ENCODE data around the gene SCAMP1. TPM values are rescaled to one million over a fixed set of nuclear protein-coding genes. Genes with fewer than 3 reads are reported as not detected.
"Not testable (repeated sequence)": the region's sequence is repeated elsewhere in the genome, so short reads cannot be mapped to it uniquely, and the experiment has no call there.

Gene SCAMP1
- total RNA-seq, 2 donors from 2014 or later: 11.9 to 21.1 TPM

DNA sequence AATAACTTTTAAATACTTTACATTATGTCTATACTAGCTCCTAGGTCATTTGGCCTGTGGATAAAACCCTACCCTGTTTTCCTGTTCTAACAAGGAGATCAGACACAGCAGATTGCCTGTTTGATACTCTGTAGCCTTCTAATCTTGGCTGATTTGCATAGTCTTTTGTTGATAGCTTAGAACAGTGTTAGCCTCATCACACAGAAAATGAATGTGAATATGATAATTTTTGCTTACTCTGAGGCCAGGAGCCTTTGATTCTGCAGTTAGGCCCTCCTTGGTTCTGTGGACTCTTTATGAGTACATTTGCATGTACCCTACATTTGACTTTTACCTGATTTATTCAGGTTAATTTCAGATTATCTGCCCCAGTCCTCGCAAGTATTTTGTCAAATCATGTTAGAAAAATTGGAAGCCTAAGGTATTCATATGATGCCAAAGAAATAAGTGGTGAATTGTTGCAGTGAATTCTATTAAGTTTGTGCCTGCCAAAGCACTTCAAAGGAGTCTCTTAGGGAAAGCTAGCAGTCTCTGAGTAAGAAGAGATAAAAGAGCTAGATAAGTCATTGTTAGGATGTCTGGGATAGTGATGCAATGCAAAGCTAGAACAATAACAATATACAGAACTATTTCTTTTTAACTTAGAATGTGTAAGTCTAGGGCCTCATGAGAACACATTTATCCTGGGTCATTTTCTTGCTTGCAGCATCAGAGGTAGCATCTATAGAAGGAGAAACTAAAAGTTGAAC is 56.4 kb downstream of the SCAMP1 start:
- DNase-seq (ENCODE audit: low spot score) (no peak), ATAC-seq (no peak)
- H3K9me3 Mint-ChIP-seq: no peaks in the 10 kb centered on the region
- no peak overlapping the region for H3K27ac Mint-ChIP-seq
- H3K4me1 Mint-ChIP-seq (ENCODE audit: low read depth in 2 of 2): peaks cover 0 to 11% of the 10 kb centered on the region in 2 donors
- H3K4me3 Mint-ChIP-seq: no peak overlapping the region
- H3K27me3 Mint-ChIP-seq: no peaks in the 10 kb centered on the region
- peaks cover 9% of the 10 kb centered on the region for H3K36me3 Mint-ChIP-seq

DNA sequence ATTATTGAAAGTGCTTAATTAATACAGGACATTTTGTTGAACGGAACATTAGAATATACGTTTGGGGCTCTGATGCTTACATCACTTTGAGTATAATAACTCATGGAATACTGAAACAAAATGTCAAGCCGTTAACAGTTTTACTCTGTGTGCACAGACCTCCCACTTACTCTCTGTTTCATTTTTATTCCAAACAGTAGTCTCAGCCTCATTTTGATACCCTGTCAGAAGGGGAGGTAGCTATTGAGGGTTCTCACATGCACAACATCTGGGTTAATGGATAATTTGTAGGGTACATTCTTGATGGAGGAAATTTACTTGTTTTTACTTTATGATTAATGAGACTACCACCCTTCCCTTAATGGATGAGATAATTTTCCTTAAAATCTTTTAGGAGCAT is 59.0 kb downstream of the SCAMP1 start:
- H3K27me3 Mint-ChIP-seq: no peaks in the 10 kb centered on the region
- H3K36me3 Mint-ChIP-seq: peaks cover 18% of the 10 kb centered on the region
- H3K4me1 Mint-ChIP-seq (ENCODE audit: low read depth in 2 of 2): peaks cover 0 to 7% of the 10 kb centered on the region in 2 donors
- no peak for DNase-seq (ENCODE audit: low spot score)
- no peaks in the 10 kb centered on the region for H3K9me3 Mint-ChIP-seq
- no peak overlapping the region for H3K4me3 Mint-ChIP-seq
- no peak for ATAC-seq
- H3K27ac Mint-ChIP-seq: no peak overlapping the region

DNA sequence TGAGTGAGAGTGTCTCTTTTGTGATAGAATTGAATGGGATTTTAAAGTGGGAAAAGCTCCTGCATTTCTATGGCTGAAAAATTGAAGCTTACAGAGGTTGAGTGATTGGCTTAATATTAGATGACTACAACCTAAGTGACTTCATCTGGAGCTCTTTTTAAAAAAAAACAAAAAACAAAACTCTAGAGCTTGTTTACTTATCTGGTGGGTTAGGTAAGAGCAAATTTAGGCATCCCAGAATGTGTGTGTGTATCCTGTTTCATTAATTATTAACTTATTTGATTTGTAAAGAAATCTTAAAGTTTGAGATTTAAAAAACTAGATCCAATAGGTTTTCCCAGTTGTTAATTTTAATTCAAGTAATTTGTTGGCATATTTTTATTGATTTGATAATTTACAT is 60.1 kb downstream of the SCAMP1 start:
- Mint-ChIP-seq H3K36me3 (peaks cover 18% of the 10 kb centered on the region), H3K27me3 (no peaks in the 10 kb centered on the region), H3K4me1 (ENCODE audit: low read depth in 2 of 2) (no peaks in the 10 kb centered on the region), H3K27ac (no peak overlapping the region), H3K4me3 (no peak overlapping the region), H3K9me3 (no peaks in the 10 kb centered on the region)
- DNase-seq (ENCODE audit: low spot score) (no peak), ATAC-seq (no peak)

DNA sequence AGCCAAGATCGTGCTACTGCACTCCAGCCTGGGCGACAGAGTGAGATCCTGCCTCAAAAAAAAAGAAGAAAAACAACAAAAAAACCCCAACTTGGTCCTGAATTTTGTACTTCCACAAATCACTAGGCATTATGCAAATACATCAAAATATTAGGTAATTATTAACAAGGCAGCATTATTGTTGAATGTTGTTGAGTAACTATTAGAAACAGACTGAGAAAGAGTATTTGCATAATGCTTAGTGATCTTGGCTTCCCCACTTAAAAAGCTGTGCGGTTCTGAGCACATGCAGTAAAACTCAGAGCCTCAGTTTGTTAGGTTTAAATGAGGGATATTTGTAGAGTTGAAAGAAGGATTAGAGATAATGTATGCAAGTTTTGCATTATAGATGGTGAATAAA is 64.2 kb downstream of the SCAMP1 start:
- DNase-seq (ENCODE audit: low spot score) (no peak), ATAC-seq (no peak)

DNA sequence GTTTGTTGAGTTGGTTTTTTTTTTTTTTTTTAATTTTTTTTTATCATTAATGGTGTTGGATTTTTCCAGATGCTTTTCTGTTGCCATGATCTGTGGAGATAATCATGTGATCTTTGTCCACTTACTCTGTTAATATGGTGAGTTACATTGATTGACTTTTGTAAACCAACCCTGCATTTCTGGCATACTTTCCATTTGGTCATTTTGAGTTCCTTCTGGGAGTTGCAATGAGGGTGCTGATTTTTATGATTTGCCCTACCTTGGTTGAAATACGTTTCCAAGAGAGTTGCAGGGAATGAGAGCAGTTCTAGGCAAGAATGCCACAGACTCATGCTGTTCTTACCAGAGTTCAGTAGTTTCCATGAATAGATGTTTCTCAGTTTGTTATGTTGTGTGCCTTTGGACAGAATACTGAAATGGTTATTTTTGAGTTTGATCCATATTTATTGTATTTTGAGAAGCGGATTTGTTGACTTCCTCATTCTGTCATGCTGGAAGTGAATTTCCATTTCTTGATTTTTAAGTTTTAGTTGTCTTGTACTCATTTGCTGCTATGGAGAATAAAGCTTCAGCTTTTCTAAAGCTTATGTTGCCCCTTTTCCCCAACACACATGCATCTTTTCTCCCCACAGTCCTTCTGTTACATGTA is 69.0 kb downstream of the SCAMP1 start:
- Mint-ChIP-seq H3K9me3 (no peaks in the 10 kb centered on the region), H3K36me3 (peaks cover 16% of the 10 kb centered on the region), H3K4me1 (ENCODE audit: low read depth in 2 of 2) (no peaks in the 10 kb centered on the region), H3K27me3 (no peaks in the 10 kb centered on the region), H3K27ac (no peak overlapping the region), H3K4me3 (no peak overlapping the region)
- ATAC-seq: no peak
- DNase-seq (ENCODE audit: low spot score): no peak

More for the DNA sequence above, 64.2 kb downstream of the SCAMP1 start:
- no peaks in the 10 kb centered on the region for H3K27me3 Mint-ChIP-seq
- H3K4me1 Mint-ChIP-seq (ENCODE audit: low read depth in 2 of 2): no peaks in the 10 kb centered on the region
- no peaks in the 10 kb centered on the region for H3K9me3 Mint-ChIP-seq
- H3K36me3 Mint-ChIP-seq: peaks cover 22% of the 10 kb centered on the region
- H3K27ac Mint-ChIP-seq: no peak overlapping the region
- H3K4me3 Mint-ChIP-seq: no peak overlapping the region

DNA sequence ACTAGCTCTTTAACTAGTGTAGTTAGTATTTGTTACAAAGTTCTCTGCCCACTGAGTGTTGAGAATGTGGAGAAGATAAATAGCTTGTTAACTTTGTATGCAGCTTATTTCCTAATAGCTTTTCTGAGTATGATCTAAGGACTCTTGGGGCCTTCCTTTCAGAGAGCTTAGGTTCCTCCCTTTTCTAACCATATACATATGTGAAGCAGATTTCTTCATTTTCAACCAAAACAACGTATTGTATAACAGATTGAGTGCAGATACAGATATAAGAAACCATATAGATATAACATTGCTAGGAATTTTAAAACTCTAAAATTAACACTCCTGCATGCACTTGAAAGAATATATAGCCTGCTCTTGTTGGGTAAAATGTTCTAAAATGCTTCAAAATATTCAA is 70.4 kb downstream of the SCAMP1 start:
- Mint-ChIP-seq H3K4me3 (no peak overlapping the region), H3K9me3 (no peaks in the 10 kb centered on the region), H3K27me3 (no peaks in the 10 kb centered on the region), H3K27ac (no peak overlapping the region), H3K4me1 (ENCODE audit: low read depth in 2 of 2) (peaks cover 0 to 4% of the 10 kb centered on the region in 2 donors), H3K36me3 (peaks cover 16% of the 10 kb centered on the region)
- no peak for DNase-seq (ENCODE audit: low spot score)
- ATAC-seq: no peak

DNA sequence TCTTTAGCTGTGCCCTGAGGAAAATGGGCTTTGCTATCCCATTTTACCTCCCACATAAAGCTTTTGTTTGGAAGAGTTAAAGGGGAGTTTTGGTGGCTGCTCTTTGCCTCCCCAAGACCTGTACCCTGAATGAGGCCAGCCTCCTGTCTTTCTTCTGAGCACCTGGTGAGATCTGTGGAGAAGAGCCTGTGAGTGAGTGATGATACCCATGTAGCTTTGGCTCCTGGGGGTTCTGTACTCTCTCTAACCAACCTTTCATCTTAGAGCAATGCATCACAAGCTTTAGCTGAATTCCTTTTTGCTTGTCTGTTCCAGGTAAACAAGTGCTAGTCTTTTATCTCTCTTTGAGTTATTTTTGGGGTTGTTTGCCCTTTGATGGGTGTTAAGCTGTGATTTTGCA is 73.6 kb downstream of the SCAMP1 start:
- Mint-ChIP-seq H3K4me3 (no peak overlapping the region), H3K27me3 (no peaks in the 10 kb centered on the region), H3K36me3 (peaks cover 12% of the 10 kb centered on the region), H3K4me1 (ENCODE audit: low read depth in 2 of 2) (peaks cover 6 to 10% of the 10 kb centered on the region in 2 donors), H3K9me3 (no peaks in the 10 kb centered on the region), H3K27ac (no peak overlapping the region)
- DNase-seq (ENCODE audit: low spot score): no peak
- ATAC-seq: no peak

DNA sequence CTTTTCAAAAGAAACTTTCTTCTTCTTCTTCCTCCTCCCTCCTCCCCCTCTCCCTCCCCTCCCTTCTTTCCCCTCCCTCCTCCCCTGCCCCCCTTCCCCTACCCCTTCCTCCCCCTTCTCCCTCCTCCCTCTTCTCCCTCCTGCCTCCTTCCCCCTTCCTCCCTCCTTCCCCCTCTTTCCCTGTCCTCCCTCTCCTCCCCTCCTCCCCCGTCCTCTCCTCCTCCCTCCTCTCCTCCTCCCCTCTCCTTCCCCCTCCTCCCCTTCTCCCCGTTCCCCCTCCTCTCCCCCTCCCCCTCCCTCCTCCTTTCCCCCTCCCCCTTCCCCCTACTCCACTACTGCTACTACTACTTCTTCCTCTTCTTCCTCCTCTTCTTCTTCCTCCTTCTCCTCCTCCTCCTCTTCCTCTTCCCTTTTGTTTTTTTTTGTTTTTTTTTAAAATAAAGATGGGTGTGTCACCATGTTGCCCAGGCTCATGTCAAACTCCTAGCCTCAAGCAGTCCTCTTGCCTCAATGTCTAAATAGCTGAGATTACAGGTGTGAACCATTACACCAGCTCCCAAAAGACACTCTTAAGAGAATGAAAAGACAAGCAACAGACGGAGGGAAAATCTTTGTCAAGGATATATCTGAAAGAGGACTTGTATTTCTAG is 87.5 kb downstream of the SCAMP1 start:
- no peak for ATAC-seq
- Mint-ChIP-seq H3K4me3 (no peak overlapping the region), H3K9me3 (no peaks in the 10 kb centered on the region), H3K4me1 (ENCODE audit: low read depth in 2 of 2) (no peaks in the 10 kb centered on the region), H3K27me3 (no peaks in the 10 kb centered on the region), H3K36me3 (peaks cover 6% of the 10 kb centered on the region), H3K27ac (no peak overlapping the region)
- DNase-seq (ENCODE audit: low spot score): no peak

DNA sequence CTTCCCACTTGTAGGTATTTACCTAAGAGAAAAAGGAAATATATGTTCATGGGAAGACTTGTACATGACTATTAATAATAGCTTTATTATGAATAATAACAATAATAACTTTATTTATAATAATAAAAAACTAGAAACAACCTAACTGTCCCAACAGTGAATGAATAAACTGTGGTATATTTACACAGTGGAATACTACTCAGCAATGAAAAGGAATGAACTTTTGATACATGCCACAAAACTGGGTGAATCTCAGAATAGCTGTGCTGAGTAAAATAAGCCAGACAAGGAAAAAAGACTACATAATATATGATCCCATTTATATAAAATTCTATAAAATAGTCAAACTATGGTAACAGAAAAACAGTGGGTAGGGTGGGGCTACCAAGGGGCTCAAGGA is 88.7 kb downstream of the SCAMP1 start:
- H3K36me3 Mint-ChIP-seq: peaks cover 6% of the 10 kb centered on the region
- H3K4me1 Mint-ChIP-seq (ENCODE audit: low read depth in 2 of 2): no peaks in the 10 kb centered on the region
- no peak for ATAC-seq
- no peaks in the 10 kb centered on the region for H3K9me3 Mint-ChIP-seq
- DNase-seq (ENCODE audit: low spot score): no peak
- no peak overlapping the region for H3K4me3 Mint-ChIP-seq
- H3K27ac Mint-ChIP-seq: no peak overlapping the region
- no peaks in the 10 kb centered on the region for H3K27me3 Mint-ChIP-seq

DNA sequence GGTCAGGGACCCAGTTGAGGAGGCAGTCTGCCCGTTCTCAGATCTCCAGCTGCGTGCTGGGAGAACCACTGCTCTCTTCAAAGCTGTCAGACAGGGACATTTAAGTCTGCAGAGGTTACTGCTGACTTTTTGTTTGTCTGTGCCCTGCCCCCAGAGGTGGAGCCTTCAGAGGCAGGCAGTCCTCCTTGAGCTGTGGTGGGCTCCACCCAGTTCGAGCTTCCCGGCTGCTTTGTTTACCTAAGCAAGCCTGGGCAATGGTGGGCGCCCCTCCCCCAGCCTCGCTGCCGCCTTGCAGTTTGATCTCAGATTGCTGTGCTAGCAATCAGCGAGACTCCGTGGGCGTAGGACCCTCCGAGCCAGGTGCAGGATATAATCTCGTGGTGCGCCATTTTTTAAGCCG is 97.1 kb downstream of the SCAMP1 start:
- H3K4me3 Mint-ChIP-seq; DNase-seq (ENCODE audit: low spot score); ATAC-seq; H3K9me3 Mint-ChIP-seq; H3K27me3 Mint-ChIP-seq; H3K27ac Mint-ChIP-seq: not testable (repeated sequence)
- peaks cover 13% of the 10 kb centered on the region for H3K36me3 Mint-ChIP-seq
- H3K4me1 Mint-ChIP-seq (ENCODE audit: low read depth in 2 of 2): peaks cover 7 to 14% of the 10 kb centered on the region in 2 donors

DNA sequence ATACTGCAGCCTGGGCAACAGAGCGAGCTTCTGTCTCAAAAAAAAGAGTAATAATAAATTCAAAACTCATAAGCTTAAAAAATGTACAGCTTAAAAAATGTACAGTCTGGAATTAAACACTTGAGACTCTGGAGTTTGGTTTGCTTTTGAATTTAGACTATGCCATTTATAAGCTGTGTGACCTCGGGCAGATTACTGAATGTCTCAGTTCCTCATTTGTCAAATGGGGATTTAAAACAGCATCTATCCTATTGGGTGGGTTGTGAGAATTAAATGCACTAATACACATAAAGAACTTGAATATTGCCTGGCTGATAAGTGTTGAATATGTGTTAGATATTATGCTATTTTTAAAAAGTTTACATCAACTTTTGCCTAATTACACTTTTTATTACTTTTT is 98.4 kb downstream of the SCAMP1 start:
- H3K9me3 Mint-ChIP-seq: no peaks in the 10 kb centered on the region
- DNase-seq (ENCODE audit: low spot score) (no peak), ATAC-seq (no peak)
- H3K4me3 Mint-ChIP-seq: no peak overlapping the region
- peaks cover 17% of the 10 kb centered on the region for H3K36me3 Mint-ChIP-seq
- no peaks in the 10 kb centered on the region for H3K27me3 Mint-ChIP-seq
- H3K27ac Mint-ChIP-seq: no peak overlapping the region
- peaks cover 7 to 14% of the 10 kb centered on the region in 2 donors for H3K4me1 Mint-ChIP-seq (ENCODE audit: low read depth in 2 of 2)

DNA sequence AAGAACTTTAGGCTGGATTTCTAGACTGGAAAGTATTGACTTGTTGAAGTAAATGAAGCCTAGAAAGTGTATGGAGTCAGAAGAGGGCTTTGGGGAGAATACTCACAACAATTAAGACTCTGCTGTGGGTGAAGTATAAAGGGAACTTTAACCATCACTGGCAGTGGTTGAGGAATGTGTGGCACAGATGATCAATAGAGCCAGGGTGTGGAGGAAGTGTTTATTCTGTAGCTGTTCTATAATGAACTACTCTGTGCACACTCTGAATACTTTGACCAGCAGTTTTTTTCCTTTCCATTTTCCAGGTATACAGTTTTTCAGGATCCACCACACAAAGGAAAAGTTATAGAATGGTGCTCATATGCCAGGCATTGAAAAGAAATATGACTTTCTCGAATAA is 106.7 kb downstream of the SCAMP1 start:
- Mint-ChIP-seq H3K9me3 (no peaks in the 10 kb centered on the region), H3K4me1 (ENCODE audit: low read depth in 2 of 2) (no peaks in the 10 kb centered on the region), H3K36me3 (peaks cover 5% of the 10 kb centered on the region), H3K4me3 (no peak overlapping the region), H3K27me3 (no peaks in the 10 kb centered on the region), H3K27ac (no peak overlapping the region)
- DNase-seq (ENCODE audit: low spot score) (no peak), ATAC-seq (no peak)

DNA sequence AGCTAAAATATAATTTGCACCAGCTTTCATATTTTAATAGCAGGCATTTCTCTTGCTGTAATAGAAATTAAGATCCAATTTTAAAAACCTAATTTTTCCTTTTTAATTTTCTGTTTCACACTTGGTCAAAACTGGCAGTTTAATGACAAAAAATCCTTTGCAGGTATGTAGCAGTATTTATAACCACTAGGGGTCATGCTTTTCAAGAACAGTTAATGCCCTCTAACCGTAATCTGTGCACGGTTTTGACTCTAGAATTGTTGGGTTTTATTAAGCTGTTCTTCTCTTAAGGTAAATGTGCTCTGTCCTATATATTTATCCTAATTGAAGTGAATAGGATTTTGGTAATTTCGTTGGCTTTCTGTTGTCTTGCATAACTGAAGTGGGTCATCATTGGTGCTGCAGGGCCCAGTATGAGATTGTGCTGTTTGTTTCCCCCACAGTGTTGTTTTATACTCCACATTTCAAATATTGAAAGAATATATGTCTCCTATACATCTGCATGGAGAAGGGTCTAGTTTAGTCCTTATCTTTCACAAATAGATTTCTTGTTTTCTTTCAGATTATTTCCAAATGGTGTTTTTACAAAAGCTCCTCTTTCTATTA is 107.4 kb downstream of the SCAMP1 start:
- DNase-seq (ENCODE audit: low spot score): no peak
- no peak overlapping the region for H3K4me3 Mint-ChIP-seq
- no peak for ATAC-seq

DNA sequence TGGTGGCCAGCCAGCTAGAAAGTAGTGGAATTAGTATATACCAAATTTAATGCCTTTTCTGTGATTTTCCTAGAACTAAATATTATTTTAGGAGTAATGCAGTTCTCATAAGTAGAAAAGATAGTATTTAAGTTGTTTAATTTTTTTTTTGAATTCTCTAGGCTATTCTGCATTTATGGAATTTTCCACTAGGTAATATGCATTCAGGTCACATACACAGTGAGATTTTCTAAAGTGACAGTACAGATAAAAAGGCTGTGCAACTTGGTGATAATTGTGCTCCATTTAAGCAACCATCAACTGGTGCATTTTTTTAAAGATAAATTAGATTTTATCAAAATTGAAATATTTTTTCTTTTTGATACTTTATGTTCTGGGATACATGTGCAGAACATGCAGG is 111.5 kb downstream of the SCAMP1 start:
- Mint-ChIP-seq H3K27me3 (no peaks in the 10 kb centered on the region), H3K36me3 (no peaks in the 10 kb centered on the region), H3K9me3 (no peaks in the 10 kb centered on the region), H3K4me3 (no peak overlapping the region), H3K4me1 (ENCODE audit: low read depth in 2 of 2) (no peaks in the 10 kb centered on the region), H3K27ac (no peak overlapping the region)
- DNase-seq (ENCODE audit: low spot score) (no peak), ATAC-seq (no peak)

More for the DNA sequence above, 107.4 kb downstream of the SCAMP1 start:
- Mint-ChIP-seq H3K27me3 (no peaks in the 10 kb centered on the region), H3K4me1 (ENCODE audit: low read depth in 2 of 2) (no peaks in the 10 kb centered on the region), H3K27ac (no peak overlapping the region), H3K9me3 (no peaks in the 10 kb centered on the region), H3K36me3 (peaks cover 5% of the 10 kb centered on the region)
